Pancreas (tissue), 10 donors: ENCODE measurements around the gene IL17B. TPM values are rescaled to one million over a fixed set of nuclear protein-coding genes. Genes with fewer than 3 reads are reported as not detected.

ENCODE experiments used
- ATAC-seq, 4 donors: fragments of 200-7000 bp; cut with Tn5 transposase; one replicate each; pipeline versions ENCODE4 v1.8.0 to v1.9.1; 2020; ENCODE audit warnings: mild to moderate bottlenecking in 4 of 4, moderate library complexity in 4 of 4
- DNase-seq, 6 donors: peaks; one replicate each; pipeline ENCODE4 v3.0.0-alpha.2; 2020
- FAIRE-seq: peaks from 2 replicates; lab custom pipeline; 2012; peaks lifted over from hg19 to GRCh38; lab: Jason Lieb, UNC
- H3K27ac ChIP-seq, 4 donors: fragments of 200-600 bp; sonication (generic); 1 replicate in 3 of 4; 2 replicates in 1 of 4; pipeline versions ENCODE4 v1.5.0 to v1.8.0; 2020
- H3K27me3 ChIP-seq, 4 donors: fragments of 200-600 bp; one replicate each; pipeline ENCODE4 v1.8.0; 2021
- H3K36me3 ChIP-seq, 3 donors: fragments of 200-600 bp; sonication (generic) in 1 of 3; one replicate each; pipeline versions ENCODE4 v1.5.0 to v1.8.0; 2020 to 2021
- H3K4me1 ChIP-seq, 3 donors: fragments of 200-600 bp; one replicate each; pipeline ENCODE4 v1.8.0; 2021
- H3K4me3 ChIP-seq, 4 donors: fragments of 200-600 bp; sonication (generic) in 2 of 4; one replicate each; pipeline versions ENCODE4 v1.5.0 to v1.8.0; 2020 to 2021
- H3K9me3 ChIP-seq, 4 donors: fragments of 200-600 bp; one replicate each; pipeline ENCODE4 v1.8.0; 2021
- WGBS, 2 donors: extraction: QIAGEN DNeasy Blood & Tissue Kit; methylation state at CpG; one replicate each; pipeline ENCODE4 v1.1.7; 2013; 5-methylcytosine and 5-hydroxymethylcytosine counted together
- intact Hi-C, 3 donors: fragments of 100-400 bp; cut with DNase I; formaldehyde crosslinking; loops; one replicate each; pipeline versions ENCODE4 v1.11.1 to v1.14.2; 2022
- polyA plus RNA-seq, 2 donors: library from polyadenylated mRNA; stranded (reverse); fragments of 200-250 nt; gene quantifications; one replicate each; pipeline ENCODE4 v1.2.3, GENCODE V29; 2013
- total RNA-seq, 6 donors: library from RNA; stranded (reverse); fragmentation: NEBNext Ultra II Directional in 4 of 6; extraction: Animal tissue kit (Norgen Biotek cat#: 25700) in 4 of 6; gene quantifications; one replicate each; pipeline versions ENCODE4 v1.2.1 to v1.2.4, GENCODE V29; 2021 to 2023
- TF ChIP-seq, protein P1 (sequence below), 4 donors: fragments of 200-600 bp; sonication (generic) in 3 of 4; IDR thresholded peaks; one replicate each; pipeline versions ENCODE4 v1.5.0 to v1.8.0; 2021; ENCODE audit warnings: antibody characterized with exemption in 4 of 4
- donor health status: healthy with polysubstance abuse.
- donor health status: DM: no; HTN: no; CAD: no; lungs with moderate emphysema.
- donor health status: DM: no; HTN: no; CAD: no.
- donor health status: control.
- donor health status: control.
- donor health status: Bipolar disorder and iron deficiency.
- donor health status: DM: yes; HTN: yes; CAD: no.
- donor health status: DM: no; HTN: no; CAD: no.
- donor health status: DM: no; HTN: no; CAD: no.
- donor health status: DM: yes; HTN: yes; CAD: no.

Gene IL17B
- total and polyA plus RNA-seq, 8 donors, result not detected

DNA sequence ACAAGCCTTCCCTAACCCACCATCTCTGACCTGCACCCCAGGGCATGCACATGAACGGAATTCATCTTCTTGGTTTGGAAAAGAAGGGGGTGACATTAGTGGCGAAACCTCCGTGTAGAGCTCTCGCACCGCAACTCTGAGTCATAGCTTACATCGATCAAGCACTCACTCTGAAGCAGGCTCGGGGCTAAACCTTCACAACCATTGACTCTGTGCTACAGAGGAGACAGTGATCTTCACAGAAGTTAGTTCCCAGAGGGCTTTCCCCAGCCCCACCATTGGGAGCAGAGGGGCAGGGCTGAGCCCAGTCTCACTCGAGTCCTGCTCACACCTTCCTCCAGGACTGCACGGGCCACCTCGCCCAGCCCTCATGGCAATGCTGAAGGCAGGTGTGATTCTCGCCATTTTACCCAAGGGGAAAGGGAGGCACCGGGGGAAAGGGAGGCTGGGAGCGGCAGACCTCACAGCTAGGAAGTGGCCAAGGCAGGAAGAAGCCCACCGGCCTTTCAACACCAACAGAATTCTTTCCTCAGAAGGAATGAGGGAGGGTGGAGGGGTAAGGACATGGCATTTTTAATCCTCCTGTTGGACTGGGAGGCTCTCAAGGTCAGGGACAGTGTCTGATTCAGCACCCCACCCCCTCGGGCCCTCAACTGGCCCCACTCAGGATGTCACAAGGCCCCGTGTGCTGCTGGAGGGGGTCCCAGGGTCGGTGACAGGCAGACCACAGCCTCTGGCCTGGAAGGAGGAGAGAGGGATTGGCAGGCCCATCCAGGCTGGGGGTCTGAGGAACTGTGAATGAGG is 25.9 kb upstream of the IL17B start:
- FAIRE-seq (no peak), ATAC-seq (peak in 1 of 4 donors; percentile 33), DNase-seq (no peak)
- Histone ChIP-seq H3K27me3 (no peaks in the 10 kb centered on the region), H3K36me3 (no peaks in the 10 kb centered on the region), H3K4me1 (no peaks in the 10 kb centered on the region), H3K9me3 (no peaks in the 10 kb centered on the region), H3K27ac (no peak overlapping the region), H3K4me3 (no peak overlapping the region)
- WGBS, 2 donors, result 72 to 76% methylated on average over 17 of the region's 17 CpGs
- TF ChIP-seq, protein P1, sequence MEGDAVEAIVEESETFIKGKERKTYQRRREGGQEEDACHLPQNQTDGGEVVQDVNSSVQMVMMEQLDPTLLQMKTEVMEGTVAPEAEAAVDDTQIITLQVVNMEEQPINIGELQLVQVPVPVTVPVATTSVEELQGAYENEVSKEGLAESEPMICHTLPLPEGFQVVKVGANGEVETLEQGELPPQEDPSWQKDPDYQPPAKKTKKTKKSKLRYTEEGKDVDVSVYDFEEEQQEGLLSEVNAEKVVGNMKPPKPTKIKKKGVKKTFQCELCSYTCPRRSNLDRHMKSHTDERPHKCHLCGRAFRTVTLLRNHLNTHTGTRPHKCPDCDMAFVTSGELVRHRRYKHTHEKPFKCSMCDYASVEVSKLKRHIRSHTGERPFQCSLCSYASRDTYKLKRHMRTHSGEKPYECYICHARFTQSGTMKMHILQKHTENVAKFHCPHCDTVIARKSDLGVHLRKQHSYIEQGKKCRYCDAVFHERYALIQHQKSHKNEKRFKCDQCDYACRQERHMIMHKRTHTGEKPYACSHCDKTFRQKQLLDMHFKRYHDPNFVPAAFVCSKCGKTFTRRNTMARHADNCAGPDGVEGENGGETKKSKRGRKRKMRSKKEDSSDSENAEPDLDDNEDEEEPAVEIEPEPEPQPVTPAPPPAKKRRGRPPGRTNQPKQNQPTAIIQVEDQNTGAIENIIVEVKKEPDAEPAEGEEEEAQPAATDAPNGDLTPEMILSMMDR (IDR thresholded peaks at IDR 0.05), result no peak
- intact Hi-C loops, result no loop called here

DNA sequence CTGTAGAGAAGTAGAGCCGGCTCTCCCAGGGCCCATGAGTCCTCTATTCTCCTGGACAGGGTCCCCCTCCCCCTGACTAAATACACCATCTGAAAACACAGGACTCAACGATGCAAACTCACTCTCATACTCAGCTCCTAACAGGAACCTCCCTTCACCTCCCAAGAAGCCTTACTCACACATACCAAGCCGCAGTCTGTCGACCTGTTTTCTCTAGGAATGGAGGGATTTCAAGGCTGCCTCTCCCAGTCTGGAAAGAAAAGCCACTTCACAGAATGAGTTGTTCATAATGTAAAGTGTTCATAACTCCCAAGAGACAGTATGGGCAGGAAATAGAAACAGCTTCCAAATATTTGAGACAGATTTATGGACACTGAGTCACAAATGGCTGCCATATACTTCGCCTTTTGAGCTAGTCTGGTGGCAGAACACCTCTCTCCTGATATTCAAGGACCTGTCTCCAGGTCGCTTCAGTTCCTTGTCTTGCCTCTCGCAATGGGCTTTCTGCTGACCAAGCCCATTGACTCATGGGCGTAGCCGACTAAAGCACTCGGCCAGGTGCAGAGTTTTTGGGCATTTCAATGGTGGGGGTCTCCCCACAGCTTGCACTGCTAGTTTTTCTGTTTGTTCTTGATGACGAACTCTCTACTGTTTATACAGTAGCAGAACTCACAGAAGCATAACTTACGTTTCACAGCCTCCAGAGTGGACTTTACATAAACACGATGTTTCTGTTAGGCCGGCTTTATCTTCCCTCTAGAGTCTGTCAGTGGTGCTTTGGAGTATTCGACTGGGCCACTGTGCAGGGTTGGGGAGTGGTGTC is 25.0 kb upstream of the IL17B start:
- FAIRE-seq (no peak), ATAC-seq (no peak), DNase-seq (no peak)
- no peaks in the 10 kb centered on the region for H3K27me3 ChIP-seq
- no peaks in the 10 kb centered on the region for H3K9me3 ChIP-seq
- no peaks in the 10 kb centered on the region for H3K36me3 ChIP-seq
- no peaks in the 10 kb centered on the region for H3K4me1 ChIP-seq
- intact Hi-C loops, result no loop called here
- no peak overlapping the region for H3K4me3 ChIP-seq
- no peak overlapping the region for H3K27ac ChIP-seq
- 68 to 76% methylated on average over 15 of the region's 15 CpGs for WGBS, 2 donors
- TF ChIP-seq, protein P1 (IDR thresholded peaks at IDR 0.05), result no peak

DNA sequence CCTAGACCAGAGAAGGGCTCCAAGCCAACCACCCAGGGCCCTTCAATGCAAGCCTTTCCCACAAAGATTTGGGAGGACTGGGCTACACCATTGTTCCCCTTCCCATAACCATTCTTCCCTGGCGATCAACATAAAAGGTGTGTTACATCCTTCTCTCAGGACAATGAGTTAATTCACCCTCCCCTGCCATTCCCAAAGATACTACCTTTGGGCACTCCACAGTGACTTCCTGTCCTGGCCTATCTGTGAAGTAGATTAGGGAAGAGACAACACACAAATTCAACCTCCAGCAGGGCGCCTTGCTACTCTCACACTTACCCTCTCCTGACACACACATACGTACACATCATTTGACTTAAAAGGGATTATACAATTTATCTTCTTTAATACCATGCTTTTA is 23.2 kb upstream of the IL17B start:
- no peak overlapping the region for H3K27ac ChIP-seq
- TF ChIP-seq, protein P1 (IDR thresholded peaks at IDR 0.05), result no peak
- ATAC-seq, result no peak
- H3K4me1 ChIP-seq, result no peaks in the 10 kb centered on the region
- H3K27me3 ChIP-seq, result no peaks in the 10 kb centered on the region
- H3K9me3 ChIP-seq, result no peaks in the 10 kb centered on the region
- WGBS, 2 donors, result 93 to 94% methylated on average over 3 of the region's 3 CpGs
- no peak overlapping the region for H3K4me3 ChIP-seq
- DNase-seq, result no peak
- intact Hi-C loops, result no loop called here
- H3K36me3 ChIP-seq, result no peaks in the 10 kb centered on the region
- FAIRE-seq, result no peak

DNA sequence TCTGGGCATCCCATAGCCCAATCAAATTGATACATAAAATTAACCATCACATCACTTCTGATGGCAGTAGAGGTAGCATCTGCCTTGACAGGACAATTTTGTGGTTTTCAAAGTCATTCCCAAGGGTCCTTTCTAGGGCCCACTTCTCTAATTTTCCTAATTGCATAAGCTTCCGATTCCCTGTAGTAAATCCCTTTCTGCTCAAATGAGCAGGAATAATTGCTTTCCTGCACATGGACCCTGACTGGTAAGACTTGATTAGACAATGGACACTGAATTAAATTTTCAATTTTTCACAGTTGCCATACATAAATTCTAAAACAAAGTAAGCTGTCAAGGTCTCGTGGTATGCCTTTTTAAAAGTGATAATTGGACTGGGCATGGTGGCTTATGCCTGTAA is 22.0 kb upstream of the IL17B start:
- 79 to 86% methylated on average over 2 of the region's 2 CpGs for WGBS, 2 donors
- DNase-seq (no peak), ATAC-seq (no peak), FAIRE-seq (no peak)
- intact Hi-C loops, result no loop called here
- Histone ChIP-seq H3K27ac (no peak overlapping the region), H3K9me3 (no peaks in the 10 kb centered on the region), H3K36me3 (no peaks in the 10 kb centered on the region), H3K27me3 (no peaks in the 10 kb centered on the region), H3K4me1 (no peaks in the 10 kb centered on the region), H3K4me3 (no peak overlapping the region)
- TF ChIP-seq, protein P1 (IDR thresholded peaks at IDR 0.05), result no peak
